Breast epithelium (tissue), 4 donors: ENCODE results near the gene ATP5F1E. TPM values are rescaled to one million over a fixed set of nuclear protein-coding genes. Genes with fewer than 3 reads are reported as not detected.

Experiments used
- DNase-seq, 2 donors: peaks; one replicate each; pipeline ENCODE4 v3.0.0-alpha.2; 2019; ENCODE audit warnings: low spot score in 2 of 2
- H3K27ac ChIP-seq, 2 donors: fragments of 200-600 bp; sonication (generic) in 1 of 2; one replicate each; pipeline ENCODE4 v1.5.1; 2016 to 2019; ENCODE audit warnings: mild to moderate bottlenecking in 1 of 2
- H3K27me3 ChIP-seq, 2 donors: fragments of 200-600 bp; sonication (generic) in 1 of 2; one replicate each; pipeline versions ENCODE4 v1.5.1 to v1.6.0; 2017 to 2019; ENCODE audit warnings: control low read depth in 1 of 2, mild to moderate bottlenecking in 1 of 2
- H3K36me3 ChIP-seq: fragments of 200-600 bp; one replicate; pipeline ENCODE4 v1.5.1; 2019
- H3K4me1 ChIP-seq, 2 donors: fragments of 200-600 bp; sonication (generic); one replicate each; pipeline ENCODE4 v1.5.1; 2016 to 2019; ENCODE audit warnings: control low read depth in 1 of 2
- H3K4me3 ChIP-seq, 3 donors: fragments of 200-600 bp; sonication (generic); 1 replicate in 2 of 3; 2 replicates in 1 of 3; pipeline ENCODE4 v1.5.1; 2016 to 2019; ENCODE audit warnings: mild to moderate bottlenecking in 3 of 3, moderate library complexity in 2 of 3
- H3K9me3 ChIP-seq, 2 donors: fragments of 200-600 bp; sonication (generic) in 1 of 2; one replicate each; pipeline ENCODE4 v1.5.1; 2016 to 2019; ENCODE audit warnings: control low read depth in 1 of 2
- POLR2A ChIP-seq: fragments of 450-650 bp; IDR thresholded peaks from one replicate; pipeline ENCODE4 v1.6.1; 2016; ENCODE audit warnings: antibody characterized with exemption, mild to moderate bottlenecking, moderate library complexity
- POLR2AphosphoS5 ChIP-seq, 3 donors: sonication (generic); formaldehyde crosslinking; IDR thresholded peaks; one replicate each; pipeline ENCODE4 v1.6.1; 2017; ENCODE audit warnings: antibody characterized with exemption in 3 of 3
- intact Hi-C: fragments of 100-400 bp; cut with DNase I; formaldehyde crosslinking; loops from one replicate; pipeline ENCODE4 v1.15.1; 2023; ENCODE audit warnings: low total_unique reads
- total RNA-seq, 3 donors: library from RNA; depleted of rRNA; stranded (reverse); fragments of >200 nt; gene quantifications; one replicate each; pipeline ENCODE4 v1.1.0, GENCODE V29; 2016
- TF ChIP-seq, protein P1 (sequence below), 3 donors: fragments of 450-650 bp; IDR thresholded peaks; one replicate each; pipeline ENCODE4 v1.5.1; 2016 to 2017; ENCODE audit warnings: antibody characterized with exemption in 3 of 3, mild to moderate bottlenecking in 3 of 3, moderate library complexity in 3 of 3

ATP5F1E gene
- total RNA-seq, 3 donors from 2014 or later, result 25.6 to 36.4 (median 31.4) TPM

DNA sequence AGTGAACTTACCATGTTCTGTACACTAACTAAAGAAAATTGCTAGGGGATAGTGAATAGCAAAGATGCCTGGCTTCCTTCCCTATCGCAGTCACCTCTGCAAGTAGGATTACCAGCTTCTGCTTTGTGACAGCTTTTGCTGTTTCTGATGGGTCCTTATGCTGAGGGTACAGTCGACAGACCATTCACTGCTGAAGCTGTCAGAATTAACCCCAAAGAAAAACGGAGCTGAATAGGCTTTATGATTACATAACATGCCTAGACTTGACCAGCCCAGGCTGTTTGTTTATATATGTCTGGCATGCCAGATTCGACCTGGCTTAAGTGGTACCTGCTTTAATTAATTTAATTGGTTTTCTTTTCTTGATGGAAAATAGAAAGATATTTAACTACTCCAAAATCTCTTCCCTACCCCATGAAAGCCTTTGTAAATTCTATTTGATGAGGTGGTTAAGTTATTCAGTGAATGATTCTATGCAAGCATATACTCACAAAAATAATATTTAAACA lies 32.1 kb upstream of the ATP5F1E start:
- Histone ChIP-seq H3K27ac (no peak overlapping the region), H3K4me1 (no peaks in the 10 kb centered on the region), H3K27me3 (no peaks in the 10 kb centered on the region), H3K9me3 (no peaks in the 10 kb centered on the region), H3K4me3 (no peak overlapping the region), H3K36me3 (no peaks in the 10 kb centered on the region)
- intact Hi-C loops, result no loop called here
- TF ChIP-seq POLR2AphosphoS5 (IDR thresholded peaks at IDR 0.05) (no peak), POLR2A (no peak)
- TF ChIP-seq, protein P1, sequence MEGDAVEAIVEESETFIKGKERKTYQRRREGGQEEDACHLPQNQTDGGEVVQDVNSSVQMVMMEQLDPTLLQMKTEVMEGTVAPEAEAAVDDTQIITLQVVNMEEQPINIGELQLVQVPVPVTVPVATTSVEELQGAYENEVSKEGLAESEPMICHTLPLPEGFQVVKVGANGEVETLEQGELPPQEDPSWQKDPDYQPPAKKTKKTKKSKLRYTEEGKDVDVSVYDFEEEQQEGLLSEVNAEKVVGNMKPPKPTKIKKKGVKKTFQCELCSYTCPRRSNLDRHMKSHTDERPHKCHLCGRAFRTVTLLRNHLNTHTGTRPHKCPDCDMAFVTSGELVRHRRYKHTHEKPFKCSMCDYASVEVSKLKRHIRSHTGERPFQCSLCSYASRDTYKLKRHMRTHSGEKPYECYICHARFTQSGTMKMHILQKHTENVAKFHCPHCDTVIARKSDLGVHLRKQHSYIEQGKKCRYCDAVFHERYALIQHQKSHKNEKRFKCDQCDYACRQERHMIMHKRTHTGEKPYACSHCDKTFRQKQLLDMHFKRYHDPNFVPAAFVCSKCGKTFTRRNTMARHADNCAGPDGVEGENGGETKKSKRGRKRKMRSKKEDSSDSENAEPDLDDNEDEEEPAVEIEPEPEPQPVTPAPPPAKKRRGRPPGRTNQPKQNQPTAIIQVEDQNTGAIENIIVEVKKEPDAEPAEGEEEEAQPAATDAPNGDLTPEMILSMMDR (IDR thresholded peaks at IDR 0.05), result no peak
- no peak for DNase-seq

DNA sequence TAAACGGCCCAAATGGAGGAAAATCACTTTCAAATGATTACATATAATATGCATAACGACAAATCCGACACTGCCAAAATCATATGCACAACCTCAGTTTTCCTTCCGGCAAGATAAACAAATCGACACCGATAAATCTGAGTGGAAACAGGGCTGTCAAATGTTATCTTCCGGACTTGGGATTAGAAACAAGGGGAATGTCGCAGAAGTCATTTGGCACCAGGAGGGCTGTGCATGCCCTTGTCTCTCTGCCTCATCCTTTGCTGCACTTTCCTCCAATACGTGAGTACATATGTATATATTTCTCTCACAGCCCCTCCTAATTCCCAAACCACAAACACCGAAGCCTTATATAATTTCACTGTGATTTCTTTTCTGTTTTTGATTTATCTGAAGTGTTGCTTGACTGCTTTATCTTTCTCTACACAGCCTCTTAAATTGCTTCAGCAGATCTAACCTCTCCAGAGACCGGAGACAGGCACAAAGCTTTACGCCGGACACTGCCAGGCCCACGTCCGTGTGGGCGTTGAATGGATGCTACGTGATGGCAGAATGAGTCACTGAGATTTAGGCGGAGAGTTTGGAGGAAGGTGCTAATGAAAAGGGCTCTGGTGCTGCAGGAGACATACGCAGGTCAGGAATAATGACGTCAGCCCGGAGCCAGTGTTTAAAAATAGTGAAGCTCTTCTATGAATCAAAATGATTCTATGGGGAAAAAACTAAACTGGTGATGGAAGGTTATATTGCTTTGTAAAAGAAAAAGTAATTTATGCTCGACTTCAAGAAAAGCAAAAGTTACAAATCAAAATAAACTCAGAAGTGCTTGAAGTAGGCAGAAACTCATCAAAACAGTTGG lies 31.5 kb upstream of the ATP5F1E start:
- Histone ChIP-seq H3K27me3 (no peaks in the 10 kb centered on the region), H3K9me3 (no peaks in the 10 kb centered on the region), H3K36me3 (no peaks in the 10 kb centered on the region), H3K4me3 (no peak overlapping the region), H3K27ac (peak overlapping the region in 1 of 2 donors; percentile 16), H3K4me1 (no peaks in the 10 kb centered on the region)
- intact Hi-C loops, result no loop called here
- TF ChIP-seq POLR2A, result no peak
- TF ChIP-seq POLR2AphosphoS5 (IDR thresholded peaks at IDR 0.05), result no peak
- TF ChIP-seq, protein P1 (IDR thresholded peaks at IDR 0.05), result no peak
- DNase-seq, result no peak

DNA sequence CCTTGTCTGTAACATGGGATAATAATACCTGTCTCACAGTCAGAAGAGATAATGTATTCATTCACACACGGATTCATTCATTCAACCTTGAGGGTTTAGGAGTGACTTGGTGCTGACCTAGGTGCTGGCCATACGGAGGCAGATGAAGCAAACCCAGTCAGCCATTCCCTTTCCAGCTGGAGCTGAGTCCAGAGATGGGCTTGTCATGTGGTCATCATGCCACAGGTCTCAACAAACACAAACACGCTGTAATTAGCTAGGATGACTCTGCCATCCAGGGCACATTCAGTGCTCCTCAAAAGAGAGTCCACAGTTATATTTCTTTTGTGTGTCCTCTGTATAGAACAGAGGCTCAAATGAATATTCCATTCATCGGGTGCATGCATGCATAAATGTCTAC lies 29.9 kb upstream of the ATP5F1E start:
- Histone ChIP-seq H3K4me3 (no peak overlapping the region), H3K27me3 (no peaks in the 10 kb centered on the region), H3K27ac (no peak overlapping the region), H3K36me3 (no peaks in the 10 kb centered on the region), H3K9me3 (no peaks in the 10 kb centered on the region), H3K4me1 (no peaks in the 10 kb centered on the region)
- TF ChIP-seq, protein P1 (IDR thresholded peaks at IDR 0.05), result no peak
- intact Hi-C loops, result no loop called here
- DNase-seq, result no peak

DNA sequence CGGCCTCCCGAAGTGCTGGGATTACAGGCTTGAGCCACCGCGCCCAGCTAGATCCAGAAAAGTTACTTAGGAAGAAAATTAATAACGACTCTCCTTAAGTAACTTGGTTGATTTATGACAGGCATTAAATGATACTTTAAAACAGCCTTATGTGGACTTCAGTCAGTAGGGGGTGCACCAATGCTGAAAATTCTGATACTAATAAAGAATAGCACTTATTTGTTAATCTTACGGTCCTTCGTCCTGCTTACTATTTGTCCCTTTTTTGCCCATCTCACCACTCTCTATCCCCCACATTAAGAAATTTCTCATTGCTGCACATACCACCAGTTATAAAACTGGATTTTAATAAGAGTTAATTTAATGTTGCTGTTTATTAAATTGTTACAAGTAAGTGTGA lies 23.2 kb upstream of the ATP5F1E start:
- no peak overlapping the region for H3K4me3 ChIP-seq
- no peak overlapping the region for H3K27ac ChIP-seq

More for the DNA sequence above, 23.2 kb upstream of the ATP5F1E start:
- Histone ChIP-seq H3K27me3 (no peaks in the 10 kb centered on the region), H3K4me1 (no peaks in the 10 kb centered on the region), H3K9me3 (no peaks in the 10 kb centered on the region), H3K36me3 (no peaks in the 10 kb centered on the region)
- intact Hi-C loops, result no loop called here
- no peak for DNase-seq
- TF ChIP-seq, protein P1 (IDR thresholded peaks at IDR 0.05), result peak in 2 of 3 donors; percentile 29 to 30
- TF ChIP-seq POLR2A (no peak), POLR2AphosphoS5 (IDR thresholded peaks at IDR 0.05) (no peak)
